Measurements from ENCODE around the gene GOLGA8H.
A peak's percentile ranks its signal among the peaks of the same experiment; 100 is the strongest.
"Not testable (repeated sequence)": the region's sequence is repeated elsewhere in the genome, so short reads cannot be mapped to it uniquely, and the experiment has no call there.

The GOLGA8H gene, protein sequence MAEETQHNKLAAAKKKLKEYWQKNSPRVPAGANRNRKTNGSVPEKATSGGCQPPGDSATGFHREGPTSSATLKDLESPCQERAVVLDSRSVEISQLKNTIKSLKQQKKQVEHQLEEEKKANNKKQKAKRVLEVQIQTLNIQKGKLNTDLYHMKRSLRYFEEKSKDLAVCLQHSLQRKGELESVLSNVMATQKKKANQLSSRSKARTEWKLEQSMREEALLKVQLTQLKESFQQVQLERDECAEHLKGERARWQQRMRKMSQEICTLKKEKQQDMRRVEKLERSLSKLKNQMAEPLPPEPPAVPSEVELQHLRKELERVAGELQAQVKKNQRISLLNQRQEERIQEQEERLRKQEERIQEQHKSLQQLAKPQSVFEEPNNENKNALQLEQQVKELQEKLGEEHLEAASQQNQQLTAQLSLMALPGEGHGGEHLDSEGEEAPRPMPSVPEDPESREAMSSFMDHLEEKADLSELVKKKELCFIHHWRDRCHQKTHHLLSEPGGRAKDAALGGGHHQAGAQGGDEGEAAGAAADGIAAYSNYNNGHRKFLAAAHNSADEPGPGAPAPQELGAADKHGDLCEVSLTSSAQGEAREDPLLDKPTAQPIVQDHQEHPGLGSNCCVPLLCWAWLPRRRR

DNA sequence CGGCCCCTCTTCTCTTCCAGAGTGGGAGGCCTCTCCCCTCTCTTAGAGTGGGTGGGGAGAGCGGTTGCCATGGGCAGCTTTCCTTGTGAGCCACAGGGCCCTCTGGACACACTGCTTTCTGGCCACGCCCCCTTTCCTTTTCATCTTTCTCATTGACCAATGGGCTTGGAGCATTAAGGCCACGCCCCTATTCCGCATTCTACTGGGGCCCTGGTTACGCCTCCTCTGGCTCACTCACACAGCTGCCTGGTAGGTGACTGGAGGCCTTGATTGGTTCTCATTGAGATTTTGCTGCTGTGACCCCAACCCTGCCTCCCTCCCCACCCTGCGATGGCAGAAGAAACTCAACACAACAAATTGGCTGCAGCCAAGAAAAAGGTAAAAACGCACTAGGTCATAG lies at the start of gene GOLGA8H:
Gene GOLGA8H, plus strand, starts transcription at position 233 of the 400 bp plus-strand sequence. Its CDS starts 98 bp downstream, at position 331.
- DNase-seq (ENCODE audit: low read depth in 1 of 2, low spot score in 1 of 2), result peak in 1 of 2 experiments; percentile 23
- in situ Hi-C loops (cut with HindIII; ENCODE audit: low pct_unique_long_range_greater_than_20kb, low sequenced_read_pairs), result not testable (repeated sequence)

DNA sequence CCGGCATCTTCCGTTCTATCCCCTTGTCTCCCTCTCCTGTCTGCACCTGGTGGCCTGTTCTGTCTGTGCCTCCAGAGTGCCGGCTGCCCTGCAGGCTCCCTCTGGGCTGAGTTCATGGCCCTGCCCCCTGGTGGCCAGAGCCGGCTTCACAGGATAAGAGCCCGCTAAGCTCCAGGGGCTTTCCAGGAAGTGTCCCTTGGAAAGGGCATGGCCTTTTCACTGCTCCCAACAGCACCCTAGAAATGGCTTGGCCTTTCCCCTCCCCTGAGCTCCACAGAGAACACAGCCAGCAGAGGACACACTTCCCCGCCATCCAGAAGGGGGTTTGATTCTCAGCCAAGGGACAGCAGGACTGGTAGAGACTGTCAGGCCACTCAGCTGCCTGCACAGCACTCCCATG lies 36.9 kb upstream of the GOLGA8H start:
- DNase-seq (ENCODE audit: low read depth in 1 of 2, low spot score in 1 of 2), result peak in 1 of 2 experiments; percentile 0
- in situ Hi-C loops (cut with HindIII; ENCODE audit: low pct_unique_long_range_greater_than_20kb, low sequenced_read_pairs), result not testable (repeated sequence)

DNA sequence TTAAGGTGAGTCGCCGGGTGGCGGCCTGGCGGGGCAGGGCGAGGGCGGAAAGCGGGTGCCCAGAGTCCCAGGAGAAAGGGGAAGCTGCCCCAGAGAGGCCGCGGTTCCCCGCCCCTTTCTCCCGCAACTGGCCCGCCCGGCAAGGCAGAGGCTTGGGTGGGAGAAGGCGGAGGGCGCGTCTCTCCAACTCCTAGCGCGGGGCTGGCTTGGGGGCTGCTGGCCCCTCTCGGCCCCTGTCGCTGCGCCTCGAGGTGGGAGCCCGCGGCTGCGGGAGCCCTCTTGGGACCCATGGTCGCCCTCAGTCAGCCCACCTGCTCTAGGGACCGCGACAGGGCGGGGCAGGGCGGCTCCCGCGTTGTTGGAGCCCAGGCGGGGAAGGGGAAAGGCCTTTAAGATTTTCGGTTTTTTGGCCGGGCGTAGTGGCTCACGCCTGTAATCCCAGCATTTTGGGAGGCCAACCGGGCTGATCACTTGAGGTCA lies 30.8 kb upstream of the GOLGA8H start:
- DNase-seq (ENCODE audit: low read depth in 1 of 2, low spot score in 1 of 2); in situ Hi-C loops (cut with HindIII; ENCODE audit: low pct_unique_long_range_greater_than_20kb, low sequenced_read_pairs): not testable (repeated sequence)

DNA sequence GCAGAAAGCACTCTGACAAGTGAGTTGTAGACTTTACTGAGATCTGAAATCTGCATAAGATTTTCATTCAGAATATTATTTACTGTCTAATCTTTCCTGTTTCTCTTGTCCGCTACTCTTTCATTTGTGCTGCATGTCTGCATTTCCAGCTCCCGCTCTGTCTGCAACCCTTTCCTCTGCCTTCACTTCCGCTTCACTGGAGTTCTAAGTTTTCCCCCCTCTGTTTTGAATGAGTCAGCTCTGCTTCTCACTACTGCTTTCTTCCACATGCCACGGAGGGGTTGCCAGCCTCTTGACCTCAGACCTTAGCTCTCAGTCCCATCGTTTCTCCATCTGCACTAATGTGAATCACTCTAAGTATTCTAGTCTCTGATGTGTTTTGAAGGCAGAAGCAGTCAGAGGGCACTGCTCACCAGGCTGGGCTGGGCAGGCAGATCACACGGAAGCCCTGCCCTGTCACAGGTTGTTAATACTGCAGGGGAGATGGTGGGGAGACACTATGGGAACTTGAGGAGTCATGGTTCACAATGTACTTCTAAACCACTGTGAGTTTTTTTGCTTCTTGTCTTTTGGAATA lies 24.3 kb upstream of the GOLGA8H start:
- in situ Hi-C loops (cut with HindIII; ENCODE audit: low pct_unique_long_range_greater_than_20kb, low sequenced_read_pairs); DNase-seq (ENCODE audit: low read depth in 1 of 2, low spot score in 1 of 2): not testable (repeated sequence)

DNA sequence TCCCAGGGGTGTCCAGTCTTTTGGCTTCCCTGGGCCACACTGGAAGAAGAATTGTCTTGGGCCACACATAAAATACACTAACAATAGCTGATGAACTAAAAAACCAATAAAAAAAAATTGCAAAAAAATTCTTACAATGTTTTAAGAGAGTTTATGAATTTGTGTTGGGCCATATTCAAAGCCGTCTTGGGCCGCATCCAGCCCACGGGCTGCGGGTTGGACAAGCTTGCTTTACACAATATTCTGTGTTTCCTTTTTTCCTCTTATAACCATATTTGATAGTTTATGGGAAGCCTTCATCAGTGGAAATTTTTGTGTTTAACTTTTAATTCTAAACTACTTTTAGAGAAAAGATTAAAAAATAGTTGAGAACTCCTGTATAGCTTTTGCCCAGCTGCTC lies 23.1 kb upstream of the GOLGA8H start:
- DNase-seq (ENCODE audit: low read depth in 1 of 2, low spot score in 1 of 2); in situ Hi-C loops (cut with HindIII; ENCODE audit: low pct_unique_long_range_greater_than_20kb, low sequenced_read_pairs): not testable (repeated sequence)

DNA sequence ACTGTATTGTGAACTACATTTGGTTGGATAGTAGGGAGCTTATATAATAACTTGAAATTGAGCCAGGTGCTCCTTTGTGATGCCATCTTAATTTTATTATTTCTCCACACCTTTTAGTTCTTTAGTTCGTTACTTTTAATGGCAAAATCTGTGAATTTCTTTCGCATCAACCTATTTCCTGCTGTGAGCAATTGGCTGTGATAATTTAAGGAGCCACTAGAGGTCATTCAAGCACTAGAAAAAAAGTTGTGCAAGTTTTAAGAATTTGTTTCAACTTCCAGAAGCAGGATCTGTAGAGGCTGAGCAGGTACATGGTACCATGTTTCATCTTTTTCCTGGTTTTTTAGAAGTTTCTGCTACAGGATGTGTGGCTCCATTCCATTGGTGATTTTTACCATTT lies 4.9 kb upstream of the GOLGA8H start:
- DNase-seq (ENCODE audit: low read depth in 1 of 2, low spot score in 1 of 2); in situ Hi-C loops (cut with HindIII; ENCODE audit: low pct_unique_long_range_greater_than_20kb, low sequenced_read_pairs): not testable (repeated sequence)

DNA sequence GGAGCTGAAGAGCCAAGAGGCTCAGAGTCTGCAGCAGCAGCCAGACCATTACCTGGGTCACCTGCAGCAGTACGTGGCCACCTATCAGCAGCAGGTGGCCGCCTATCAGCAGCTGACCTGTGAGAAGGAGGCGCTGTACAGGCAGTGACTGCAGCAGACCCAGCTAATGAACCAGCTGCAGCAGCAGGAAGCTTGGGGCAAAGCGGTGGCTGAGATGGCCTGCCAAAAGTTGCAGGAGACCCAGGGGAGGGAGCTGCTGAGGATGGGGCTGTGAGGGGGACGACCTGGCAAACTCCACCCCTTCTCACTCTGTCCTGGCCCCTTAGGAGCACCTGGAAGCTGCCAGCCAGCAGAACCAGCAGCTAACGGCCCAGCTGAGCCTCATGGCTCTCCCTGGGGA lies 8.4 kb downstream of the GOLGA8H start:
- in situ Hi-C loops (cut with HindIII; ENCODE audit: low pct_unique_long_range_greater_than_20kb, low sequenced_read_pairs); DNase-seq (ENCODE audit: low read depth in 1 of 2, low spot score in 1 of 2): not testable (repeated sequence)

DNA sequence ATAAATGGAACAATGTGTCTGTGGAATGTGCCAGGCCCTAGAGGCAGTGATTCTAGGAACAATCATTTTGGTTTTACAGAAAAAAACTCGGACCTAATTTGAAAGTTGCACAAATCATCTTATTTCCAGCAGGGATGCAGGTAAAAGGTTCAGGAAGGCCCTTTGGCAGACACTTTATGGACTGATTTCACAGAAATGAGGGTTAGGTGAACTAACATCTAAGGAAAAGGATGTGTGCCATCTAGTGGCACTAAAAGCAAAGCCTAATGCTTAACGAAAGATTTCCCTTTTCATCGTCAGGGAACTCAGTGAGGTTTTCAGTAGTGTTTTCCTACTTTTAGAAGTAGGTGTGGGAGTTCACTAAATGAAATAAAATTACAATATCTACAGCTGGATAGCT lies 17.5 kb downstream of the GOLGA8H start:
- peak in 1 of 2 experiments; percentile 40 for DNase-seq (ENCODE audit: low read depth in 1 of 2, low spot score in 1 of 2)
- in situ Hi-C loops (cut with HindIII; ENCODE audit: low pct_unique_long_range_greater_than_20kb, low sequenced_read_pairs), result not testable (repeated sequence)

DNA sequence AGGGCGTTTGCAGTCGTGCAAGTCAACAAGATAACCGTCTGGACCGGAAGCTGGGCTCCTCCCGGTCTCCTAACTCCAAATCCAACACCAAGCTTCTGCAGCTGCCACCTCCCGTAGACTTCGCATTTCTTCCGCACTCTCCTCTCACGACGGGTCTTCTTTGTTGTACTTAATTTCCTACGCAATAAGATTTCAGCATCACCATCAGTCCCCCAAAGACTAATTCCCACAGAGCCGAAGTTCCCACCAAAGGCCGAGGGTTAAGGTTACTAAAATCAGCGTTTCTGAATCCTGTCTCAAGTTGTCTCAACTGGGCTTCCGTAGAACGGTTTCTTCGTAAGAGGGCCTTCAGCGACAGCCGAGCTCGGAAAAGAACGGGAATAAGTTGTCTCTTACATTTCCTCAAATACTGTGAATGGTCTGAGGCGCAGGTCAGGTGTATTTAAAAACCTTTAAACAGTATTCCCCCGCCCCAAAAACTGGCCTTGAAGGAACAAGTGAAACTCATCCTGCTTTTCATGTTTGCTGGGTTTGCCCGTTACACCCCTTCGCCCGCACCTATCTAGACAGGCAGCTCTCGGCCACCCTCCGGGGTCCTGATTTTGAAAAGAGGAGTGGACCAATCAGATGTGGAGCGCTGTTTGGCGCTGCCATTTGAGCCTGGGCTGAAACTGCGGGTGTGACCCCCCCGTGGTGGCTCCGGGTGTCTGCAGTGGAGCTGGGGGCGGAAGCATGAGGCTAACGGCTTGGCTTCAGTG lies 21.8 kb downstream of the GOLGA8H start, which contains the start of gene ARHGAP11B:
Gene ARHGAP11B, plus strand, starts transcription at position 693 of the 758 bp plus-strand sequence.
- peak; percentile 43 to 99 for DNase-seq (ENCODE audit: low read depth in 1 of 2, low spot score in 1 of 2)
- in situ Hi-C loops (cut with HindIII; ENCODE audit: low pct_unique_long_range_greater_than_20kb, low sequenced_read_pairs), result not testable (repeated sequence)

DNA sequence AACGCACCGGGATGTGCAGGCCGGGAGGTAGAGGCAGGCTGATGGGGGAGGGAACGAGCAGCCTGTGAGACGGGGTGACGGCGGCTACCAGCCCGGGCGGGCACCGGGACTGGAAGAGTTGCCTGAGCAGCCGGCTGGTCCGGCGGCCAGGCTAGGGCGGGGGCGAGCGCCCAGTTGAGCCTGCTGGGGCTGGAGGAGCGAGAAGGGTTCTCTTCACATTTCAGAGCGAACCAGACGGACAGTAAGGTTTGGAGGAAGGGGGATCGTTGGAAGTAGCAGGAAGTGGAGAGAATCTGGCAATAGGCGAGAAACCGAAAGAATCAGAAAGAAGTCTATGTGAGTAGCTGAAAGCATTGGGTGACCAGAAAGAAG lies 22.4 kb downstream of the GOLGA8H start:
- in situ Hi-C loops (cut with HindIII; ENCODE audit: low pct_unique_long_range_greater_than_20kb, low sequenced_read_pairs), result not testable (repeated sequence)

DNA sequence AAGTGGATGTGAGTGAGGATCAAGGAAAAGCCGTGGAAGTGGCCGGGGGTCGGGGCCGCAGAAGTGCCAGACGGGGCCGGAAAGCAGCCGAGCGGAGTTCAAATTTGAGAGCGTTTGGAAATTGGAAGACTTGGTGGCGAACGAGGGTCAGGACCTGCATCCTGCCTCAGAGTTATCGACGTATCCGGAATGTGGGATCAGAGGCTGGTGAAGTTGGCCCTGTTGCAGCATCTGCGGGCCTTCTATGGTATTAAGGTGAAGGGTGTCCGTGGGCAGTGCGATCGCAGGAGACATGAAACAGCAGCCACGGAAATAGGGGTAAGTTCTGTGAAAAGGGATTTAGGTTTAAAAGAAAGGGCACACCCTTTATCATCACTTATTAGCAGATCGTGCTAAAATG lies 22.8 kb downstream of the GOLGA8H start:
- DNase-seq (ENCODE audit: low read depth in 1 of 2, low spot score in 1 of 2); in situ Hi-C loops (cut with HindIII; ENCODE audit: low pct_unique_long_range_greater_than_20kb, low sequenced_read_pairs): not testable (repeated sequence)

More for the DNA sequence above, 22.4 kb downstream of the GOLGA8H start:
- DNase-seq (ENCODE audit: low read depth in 1 of 2, low spot score in 1 of 2), result peak in 1 of 2 experiments; percentile 12

DNA sequence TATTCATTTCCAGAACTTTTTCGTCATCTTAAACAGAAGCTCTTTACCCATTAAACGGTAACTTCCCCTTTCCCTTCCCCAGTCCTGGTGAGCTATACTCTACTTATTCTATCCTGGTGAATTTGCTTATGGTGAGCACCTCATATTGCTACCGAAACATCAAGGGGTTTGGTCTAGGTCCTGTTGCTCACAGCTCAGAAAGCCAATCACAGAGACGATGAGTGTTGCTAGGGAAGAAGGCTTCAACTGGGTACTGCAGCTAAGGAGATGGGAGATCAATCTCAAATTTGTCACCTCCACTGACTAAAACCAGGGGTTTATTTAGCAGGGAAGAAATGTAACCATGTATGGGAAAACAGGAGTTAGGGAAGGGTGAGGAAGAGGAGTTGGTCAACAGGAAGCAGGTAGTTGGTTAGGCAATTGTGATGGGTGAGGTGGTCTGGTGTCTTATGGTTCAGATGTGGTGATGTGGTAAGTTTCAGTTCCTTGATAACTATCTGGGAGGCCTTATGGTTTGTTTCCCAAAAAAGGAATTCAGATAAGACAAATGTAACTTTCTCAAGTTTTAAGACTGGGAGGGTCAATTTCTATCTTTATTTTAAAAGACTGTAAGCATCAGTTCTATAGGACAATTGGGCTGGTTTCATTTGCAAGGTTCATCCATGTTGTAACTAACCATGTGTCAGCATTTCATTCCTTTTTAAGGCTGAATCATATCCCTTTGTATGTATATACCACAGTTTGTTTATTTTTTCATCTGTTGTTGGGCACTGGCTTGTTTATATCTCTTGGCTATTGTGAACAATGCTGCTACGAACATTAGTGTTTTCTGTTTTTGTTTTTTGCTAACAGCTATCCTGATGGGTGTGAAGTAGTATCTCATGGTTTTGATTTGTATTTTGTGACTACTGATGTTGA lies 46.4 kb downstream of the GOLGA8H start:
- in situ Hi-C loops (cut with HindIII; ENCODE audit: low pct_unique_long_range_greater_than_20kb, low sequenced_read_pairs), result no loop called here
- TF ChIP-seq JUND (IDR thresholded peaks at IDR 0.05; ENCODE audit: low read depth), result no peak
- no peak for DNase-seq (ENCODE audit: low read depth in 1 of 2, low spot score in 1 of 2)

DNA sequence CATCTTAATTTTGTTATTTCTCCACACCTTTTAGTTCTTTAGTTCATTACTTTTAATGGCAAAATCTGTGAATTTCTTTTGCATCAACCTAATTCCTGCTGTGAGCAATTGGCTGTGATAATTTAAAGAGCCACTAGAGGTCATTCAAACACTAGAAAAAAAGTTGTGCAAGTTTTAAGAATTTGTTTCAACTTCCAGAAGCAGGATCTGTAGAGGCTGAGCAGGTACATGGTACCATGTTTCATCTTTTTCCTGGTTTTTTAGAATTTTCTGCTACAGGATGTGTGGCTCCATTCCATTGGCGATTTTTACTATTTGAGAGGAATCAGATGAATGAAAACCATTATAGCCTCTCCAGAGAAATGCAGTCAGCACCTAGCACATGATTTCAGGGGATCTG lies 57.3 kb downstream of the GOLGA8H start:
- in situ Hi-C loops (cut with HindIII; ENCODE audit: low pct_unique_long_range_greater_than_20kb, low sequenced_read_pairs), result not testable (repeated sequence)
- peak in 1 of 2 experiments; percentile 34 for DNase-seq (ENCODE audit: low read depth in 1 of 2, low spot score in 1 of 2)
